WERI-Rb-1 (cell line): Measurements from ENCODE around the gene TMEM171.

ENCODE experiments used
- DNase-seq: peaks from one replicate; pipeline ENCODE4 v3.0.0-alpha.2; 2020
- H3K27ac ChIP-seq: fragments of 250-450 bp; sonication (Bioruptor Pico); 2 replicates; pipeline ENCODE4 v1.5.1; 2020; ENCODE audit warnings: mild to moderate bottlenecking, moderate library complexity
- H3K27me3 ChIP-seq: fragments of 250-450 bp; sonication (Bioruptor Pico); 2 replicates; pipeline ENCODE4 v1.5.1; 2021; ENCODE audit warnings: mild to moderate bottlenecking, low read depth, moderate library complexity; ENCODE audit not compliant: insufficient read depth, severe bottlenecking
- H3K36me3 ChIP-seq: fragments of 250-450 bp; sonication (Bioruptor Pico); 2 replicates; pipeline ENCODE4 v1.5.1; 2020; ENCODE audit warnings: mild to moderate bottlenecking, moderate library complexity
- H3K4me3 ChIP-seq: 2 replicates; pipeline ENCODE4 v1.5.1; 2011; ENCODE audit warnings: low read depth, mild to moderate bottlenecking, control low read depth, low read length
- H3K9me3 ChIP-seq: fragments of 250-450 bp; sonication (Bioruptor Pico); 2 replicates; pipeline ENCODE4 v1.5.1; 2021; ENCODE audit warnings: mild to moderate bottlenecking, moderate library complexity; ENCODE audit not compliant: severe bottlenecking
- TF ChIP-seq, protein P1 (sequence below): IDR thresholded peaks from 2 replicates; pipeline ENCODE4 v1.5.1; 2011; ENCODE audit warnings: low read depth, mild to moderate bottlenecking, control low read depth, inconsistent platforms, low read length

The TMEM171 gene

DNA sequence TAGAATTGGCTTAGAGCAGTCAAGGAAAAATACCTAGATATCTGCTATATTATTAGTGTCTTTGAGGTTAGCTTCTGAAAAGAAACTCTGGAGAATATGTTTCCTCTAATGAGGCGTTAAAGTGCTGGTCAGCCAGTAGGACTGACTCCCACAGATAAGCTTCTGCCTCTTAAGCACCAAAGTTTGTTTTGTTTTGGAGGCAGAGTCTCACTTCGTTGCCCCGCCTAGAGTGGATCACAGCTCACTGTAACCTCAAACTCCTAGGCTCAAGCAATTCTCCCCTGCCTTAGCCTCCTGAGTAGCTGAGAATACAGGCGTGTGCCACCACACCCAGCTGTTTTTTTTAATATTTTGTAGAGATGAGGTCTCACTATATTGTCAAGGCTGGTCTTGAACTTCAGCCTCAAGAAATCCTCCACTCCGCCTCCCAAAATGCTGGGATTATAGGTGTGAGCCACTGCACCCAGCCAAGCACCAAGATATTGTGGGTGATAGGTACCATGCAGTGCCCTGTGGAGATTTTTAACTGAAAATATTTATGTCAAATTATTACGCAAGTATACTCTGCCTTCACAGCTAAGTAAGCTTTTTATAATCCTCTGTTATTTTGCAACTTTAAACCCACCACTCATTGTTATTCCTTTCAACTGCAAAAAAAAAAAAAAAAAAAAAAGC, 24.7 kb upstream of the TMEM171 start:
- DNase-seq, result no peak
- Histone ChIP-seq H3K27me3 (no peaks in the 10 kb centered on the region), H3K9me3 (peaks cover 4% of the 10 kb centered on the region), H3K27ac (no peak overlapping the region), H3K4me3 (no peak overlapping the region), H3K36me3 (no peaks in the 10 kb centered on the region)
- TF ChIP-seq, protein P1, sequence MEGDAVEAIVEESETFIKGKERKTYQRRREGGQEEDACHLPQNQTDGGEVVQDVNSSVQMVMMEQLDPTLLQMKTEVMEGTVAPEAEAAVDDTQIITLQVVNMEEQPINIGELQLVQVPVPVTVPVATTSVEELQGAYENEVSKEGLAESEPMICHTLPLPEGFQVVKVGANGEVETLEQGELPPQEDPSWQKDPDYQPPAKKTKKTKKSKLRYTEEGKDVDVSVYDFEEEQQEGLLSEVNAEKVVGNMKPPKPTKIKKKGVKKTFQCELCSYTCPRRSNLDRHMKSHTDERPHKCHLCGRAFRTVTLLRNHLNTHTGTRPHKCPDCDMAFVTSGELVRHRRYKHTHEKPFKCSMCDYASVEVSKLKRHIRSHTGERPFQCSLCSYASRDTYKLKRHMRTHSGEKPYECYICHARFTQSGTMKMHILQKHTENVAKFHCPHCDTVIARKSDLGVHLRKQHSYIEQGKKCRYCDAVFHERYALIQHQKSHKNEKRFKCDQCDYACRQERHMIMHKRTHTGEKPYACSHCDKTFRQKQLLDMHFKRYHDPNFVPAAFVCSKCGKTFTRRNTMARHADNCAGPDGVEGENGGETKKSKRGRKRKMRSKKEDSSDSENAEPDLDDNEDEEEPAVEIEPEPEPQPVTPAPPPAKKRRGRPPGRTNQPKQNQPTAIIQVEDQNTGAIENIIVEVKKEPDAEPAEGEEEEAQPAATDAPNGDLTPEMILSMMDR, result no peak

DNA sequence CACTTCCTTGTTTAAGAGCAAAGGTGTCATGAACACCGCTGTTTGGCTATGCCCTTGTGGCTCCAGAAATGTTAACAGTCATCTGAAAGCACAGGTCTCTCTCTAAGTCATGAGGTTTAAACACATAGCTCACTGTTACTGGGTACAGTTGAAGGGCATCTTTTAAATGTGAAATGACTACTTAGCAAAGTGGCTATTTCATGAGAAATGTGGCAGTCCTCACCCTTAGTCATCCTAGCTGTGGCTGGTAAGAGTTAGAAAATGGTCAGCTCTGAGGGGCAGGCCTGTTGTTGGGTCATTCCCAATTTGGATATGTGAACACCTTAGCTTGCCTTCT, 24.2 kb upstream of the TMEM171 start:
- Histone ChIP-seq H3K4me3 (no peak overlapping the region), H3K27ac (no peak overlapping the region), H3K36me3 (no peaks in the 10 kb centered on the region), H3K9me3 (peaks cover 4% of the 10 kb centered on the region), H3K27me3 (no peaks in the 10 kb centered on the region)
- TF ChIP-seq, protein P1, result no peak
- DNase-seq, result no peak

DNA sequence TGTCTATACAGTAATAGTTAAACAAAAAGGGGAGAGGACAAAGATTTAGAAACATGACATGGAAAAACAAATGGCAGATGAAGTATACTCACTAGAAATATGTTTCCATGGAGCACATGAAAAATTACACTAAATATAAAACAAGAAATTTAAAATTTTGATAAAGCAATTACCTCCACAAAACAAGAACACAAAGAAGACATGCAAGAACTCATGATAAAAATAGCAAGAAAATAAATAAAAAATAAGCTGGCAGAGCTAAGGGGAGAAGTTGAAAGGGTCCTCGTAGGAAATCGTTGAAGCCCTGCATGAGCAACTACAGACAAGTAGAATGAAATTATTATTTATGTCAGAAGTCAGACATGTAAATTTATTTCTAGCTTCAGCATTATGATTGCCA, 22.6 kb upstream of the TMEM171 start:
- Histone ChIP-seq H3K9me3 (peaks cover 4% of the 10 kb centered on the region), H3K36me3 (no peaks in the 10 kb centered on the region), H3K4me3 (no peak overlapping the region), H3K27ac (no peak overlapping the region), H3K27me3 (no peaks in the 10 kb centered on the region)
- no peak for DNase-seq
- TF ChIP-seq, protein P1, result no peak

- Histone ChIP-seq H3K27ac (no peak overlapping the region), H3K27me3 (no peaks in the 10 kb centered on the region)
- no peak for DNase-seq
Observed at GRCh38 chr5:73100109-73100508, 20.3 kb upstream of the TMEM171 start.

DNA sequence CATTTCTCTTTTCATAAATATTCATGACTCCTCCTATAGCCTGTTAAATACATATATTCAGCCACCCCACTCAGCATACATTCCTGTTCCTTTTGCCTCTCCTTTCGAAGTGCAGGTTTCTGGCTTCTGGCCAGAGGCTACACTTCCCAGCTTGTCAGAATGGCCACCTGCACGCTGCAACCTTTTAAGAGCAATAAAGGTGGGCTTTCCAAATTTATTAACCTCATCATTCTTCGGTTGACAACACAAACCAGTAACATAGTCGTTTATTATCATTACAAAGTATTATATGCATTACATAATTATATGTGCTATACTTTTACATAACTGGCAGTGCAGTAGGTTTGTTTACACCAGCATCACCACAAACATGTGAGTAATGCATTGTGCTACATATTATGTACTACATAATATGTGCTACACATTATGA, 16.5 kb upstream of the TMEM171 start:
- TF ChIP-seq, protein P1, result no peak
- no peak for DNase-seq
- no peaks in the 10 kb centered on the region for H3K9me3 ChIP-seq

More at GRCh38 chr5:73100109-73100508, 20.3 kb upstream of the TMEM171 start:
- H3K4me3 ChIP-seq, result no peak overlapping the region
- H3K9me3 ChIP-seq, result peaks cover 4% of the 10 kb centered on the region
- no peaks in the 10 kb centered on the region for H3K36me3 ChIP-seq
- TF ChIP-seq, protein P1, result no peak

DNA sequence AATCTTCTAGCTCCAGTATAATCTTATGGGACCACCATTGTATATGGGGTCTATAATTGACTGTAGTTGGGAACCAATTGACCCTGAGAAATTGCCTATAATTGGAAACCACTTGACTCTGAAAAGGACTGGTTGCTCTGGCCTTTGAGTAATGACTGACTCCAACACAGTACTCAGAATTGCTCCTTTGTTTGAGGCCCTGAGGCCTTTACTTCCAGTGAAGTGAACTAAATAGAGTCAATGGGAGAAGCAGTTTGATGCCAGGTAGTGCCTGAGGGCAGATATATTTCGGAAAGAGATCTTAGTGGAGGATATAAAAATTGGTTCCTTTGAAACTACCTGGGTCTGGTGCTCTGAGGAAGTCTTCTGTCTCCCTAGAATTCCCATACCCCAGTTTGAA, 16.0 kb upstream of the TMEM171 start:
- Histone ChIP-seq H3K9me3 (no peaks in the 10 kb centered on the region), H3K36me3 (no peaks in the 10 kb centered on the region), H3K4me3 (no peak overlapping the region), H3K27me3 (no peaks in the 10 kb centered on the region), H3K27ac (no peak overlapping the region)
- DNase-seq, result no peak
- TF ChIP-seq, protein P1, result no peak

More for the DNA sequence above, 16.5 kb upstream of the TMEM171 start:
- Histone ChIP-seq H3K36me3 (no peaks in the 10 kb centered on the region), H3K27ac (no peak overlapping the region), H3K4me3 (no peak overlapping the region), H3K27me3 (no peaks in the 10 kb centered on the region)
